Activated naive CD4-positive, alpha-beta T cell treated with anti-CD3 and anti-CD28 coated beads for 36 hours (primary cell): ENCODE data around the gene SLC12A8. TPM values are rescaled to one million over a fixed set of nuclear protein-coding genes. Genes with fewer than 3 reads are reported as not detected.

Experiments used
- CTCF ChIA-PET: fragments of 350-600 bp; sonication (Branson Sonifier 250); formaldehyde crosslinking; loops from one replicate; lab custom pipeline; 2021; ENCODE audit warnings: antibody characterized with exemption; lab: Charles Lee
- DNase-seq: peaks from one replicate; pipeline ENCODE4 v3.0.0-alpha.2; 2020
- H3K27ac Mint-ChIP-seq: one replicate; pipeline ENCODE4 v1.8.0; 2021; ENCODE audit warnings: mild to moderate bottlenecking, mixed read lengths
- H3K27me3 Mint-ChIP-seq: one replicate; pipeline ENCODE4 v1.8.0; 2021; ENCODE audit warnings: low read depth, mixed read lengths
- H3K36me3 Mint-ChIP-seq: one replicate; pipeline ENCODE4 v1.8.0; 2021; ENCODE audit warnings: low read depth, mixed read lengths
- H3K4me1 Mint-ChIP-seq: one replicate; pipeline ENCODE4 v1.8.0; 2021; ENCODE audit warnings: low read depth, mixed read lengths
- H3K4me3 Mint-ChIP-seq: one replicate; pipeline ENCODE4 v1.8.0; 2021; ENCODE audit warnings: mild to moderate bottlenecking, moderate library complexity, mixed read lengths
- H3K9me3 Mint-ChIP-seq: one replicate; pipeline ENCODE4 v1.8.0; 2021; ENCODE audit warnings: mixed read lengths
- intact Hi-C: fragments of 100-400 bp; cut with micrococcal nuclease; formaldehyde crosslinking; loops from one replicate; pipeline ENCODE4 v1.15.1; 2023
- total RNA-seq, 2 experiments: library from RNA; stranded (reverse); gene quantifications; one replicate each; pipeline ENCODE4 v1.2.3, GENCODE V29; 2021

Gene SLC12A8
- total RNA-seq, 2 experiments from 2014 or later: 1.1 TPM

- CTCF ChIA-PET: no interaction called here
- no peak overlapping the region for H3K4me3 Mint-ChIP-seq
- H3K36me3 Mint-ChIP-seq: no peaks in the 10 kb centered on the region
- H3K27me3 Mint-ChIP-seq: peaks cover 4% of the 10 kb centered on the region
- DNase-seq: no peak
- intact Hi-C loops: no loop called here
- no peaks in the 10 kb centered on the region for H3K9me3 Mint-ChIP-seq
- H3K27ac Mint-ChIP-seq: no peak overlapping the region
- no peaks in the 10 kb centered on the region for H3K4me1 Mint-ChIP-seq
These were observed 20.1 kb downstream of the SLC12A8 start for GRCh38 chr3:125192190-125193035.

DNA sequence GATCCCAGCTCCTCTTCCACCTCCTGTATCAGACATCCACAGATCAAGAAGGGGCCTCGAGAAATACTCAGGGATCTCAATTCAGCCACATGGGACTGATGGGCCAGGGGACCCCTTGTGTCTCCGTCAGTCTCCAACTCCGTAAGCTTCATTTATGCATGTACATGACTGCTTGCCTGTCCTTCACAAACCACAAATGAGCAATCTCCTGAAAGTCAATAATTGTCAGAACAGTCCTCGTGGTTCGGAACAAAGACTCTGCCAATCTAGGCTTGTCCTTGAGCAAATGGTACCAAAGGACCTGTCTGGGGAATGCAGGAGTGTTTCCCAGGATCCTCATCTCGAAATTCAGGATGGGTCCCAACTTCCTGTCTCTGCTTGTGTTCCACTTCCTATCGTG is 20.8 kb downstream of the SLC12A8 start:
- H3K4me1 Mint-ChIP-seq: no peaks in the 10 kb centered on the region
- no peak overlapping the region for H3K4me3 Mint-ChIP-seq
- intact Hi-C loops: no loop called here
- H3K9me3 Mint-ChIP-seq: no peaks in the 10 kb centered on the region
- no peak overlapping the region for H3K27ac Mint-ChIP-seq
- H3K36me3 Mint-ChIP-seq: no peaks in the 10 kb centered on the region
- CTCF ChIA-PET: no interaction called here
- no peak for DNase-seq
- peaks cover 4% of the 10 kb centered on the region for H3K27me3 Mint-ChIP-seq

- H3K9me3 Mint-ChIP-seq: no peaks in the 10 kb centered on the region
These were observed 21.3 kb downstream of the SLC12A8 start for GRCh38 chr3:125191256-125191655.

GRCh38 chr3:125190786-125191185 is 21.8 kb downstream of the SLC12A8 start:
- Mint-ChIP-seq H3K36me3 (no peaks in the 10 kb centered on the region), H3K4me3 (no peak overlapping the region), H3K27me3 (peaks cover 4% of the 10 kb centered on the region), H3K27ac (no peak overlapping the region), H3K9me3 (no peaks in the 10 kb centered on the region), H3K4me1 (peaks cover 6% of the 10 kb centered on the region)
- intact Hi-C loops: no loop called here
- no peak for DNase-seq
- CTCF ChIA-PET: no interaction called here

More at GRCh38 chr3:125191256-125191655, 21.3 kb downstream of the SLC12A8 start:
- Mint-ChIP-seq H3K27ac (no peak overlapping the region), H3K36me3 (no peaks in the 10 kb centered on the region), H3K27me3 (peaks cover 4% of the 10 kb centered on the region), H3K4me1 (peaks cover 3% of the 10 kb centered on the region), H3K4me3 (no peak overlapping the region)
- CTCF ChIA-PET: no interaction called here
- DNase-seq: no peak
- intact Hi-C loops: no loop called here

DNA sequence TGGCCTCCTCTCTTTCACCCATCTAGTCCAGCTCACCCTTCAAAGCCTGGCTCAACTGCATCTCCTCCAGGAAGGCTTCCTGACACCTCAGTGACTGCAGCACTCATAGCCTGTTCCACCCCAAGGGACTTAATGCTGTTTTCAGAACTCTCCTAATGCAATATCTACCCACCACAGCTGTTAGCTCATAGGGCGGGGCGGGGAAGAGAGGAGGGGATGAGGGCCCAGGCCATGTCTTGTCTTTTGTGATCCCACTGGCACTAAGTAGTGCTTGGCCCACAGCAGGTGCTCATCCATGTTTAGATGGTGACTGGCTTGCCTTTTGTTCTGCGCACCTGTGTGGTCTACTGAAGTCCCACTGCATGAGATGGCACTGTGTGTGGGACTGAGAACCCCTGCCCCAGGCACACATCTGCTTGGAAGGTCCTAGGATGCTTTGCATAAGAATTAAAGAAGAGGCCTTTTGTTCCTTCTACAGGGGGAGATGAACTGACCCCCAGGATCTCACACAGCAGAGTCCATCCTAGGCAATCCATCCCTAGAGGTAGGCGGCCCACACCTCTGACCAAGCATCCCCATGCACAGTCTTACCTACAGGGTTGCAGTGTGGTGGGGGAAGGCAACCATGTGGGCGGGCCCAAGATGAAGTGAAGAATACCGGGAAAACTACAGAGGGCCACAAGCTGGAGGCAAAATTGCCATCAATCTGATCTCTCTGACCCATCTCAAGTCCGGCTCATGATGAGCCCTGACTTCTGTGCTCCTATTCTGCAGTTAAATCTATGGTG is 23.0 kb downstream of the SLC12A8 start:
- intact Hi-C loops: no loop called here
- H3K9me3 Mint-ChIP-seq: no peaks in the 10 kb centered on the region
- no peak for DNase-seq
- peaks cover 6% of the 10 kb centered on the region for H3K4me1 Mint-ChIP-seq
- no peaks in the 10 kb centered on the region for H3K36me3 Mint-ChIP-seq
- CTCF ChIA-PET: interaction anchor here (0.6 kb wide), 1 partner anchor 34 kb away, joined by 7 read pairs; no protein-coding TSS in a partner anchor
- H3K27me3 Mint-ChIP-seq: peaks cover 4% of the 10 kb centered on the region
- H3K27ac Mint-ChIP-seq: no peak overlapping the region
- H3K4me3 Mint-ChIP-seq: no peak overlapping the region

DNA sequence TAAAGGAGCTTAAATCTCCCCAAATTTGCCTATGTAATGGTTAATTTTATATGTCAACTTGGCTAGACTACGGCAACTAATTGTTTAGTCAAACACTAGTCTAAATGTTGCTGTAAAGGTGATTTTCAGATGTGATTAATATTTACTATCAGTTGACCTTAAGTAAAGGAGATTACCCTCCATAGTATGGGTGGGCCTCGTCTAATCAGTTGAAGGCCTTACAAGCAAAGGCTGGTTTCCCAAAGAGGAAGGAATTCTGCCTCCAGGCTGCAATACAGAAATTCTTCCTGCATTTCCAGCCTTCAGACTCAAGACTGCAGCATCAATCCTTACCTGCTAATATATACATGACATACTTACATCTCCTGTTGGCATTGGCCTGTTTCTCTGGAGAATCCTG is 23.6 kb downstream of the SLC12A8 start:
- intact Hi-C loops: no loop called here
- H3K4me1 Mint-ChIP-seq: peaks cover 6% of the 10 kb centered on the region
- DNase-seq: no peak
- H3K27ac Mint-ChIP-seq: no peak overlapping the region
- no peaks in the 10 kb centered on the region for H3K9me3 Mint-ChIP-seq
- no peaks in the 10 kb centered on the region for H3K36me3 Mint-ChIP-seq
- CTCF ChIA-PET: interaction anchor here (0.6 kb wide), 1 partner anchor 34 kb away, joined by 7 read pairs; no protein-coding TSS in a partner anchor
- H3K27me3 Mint-ChIP-seq: peaks cover 4% of the 10 kb centered on the region
- no peak overlapping the region for H3K4me3 Mint-ChIP-seq

DNA sequence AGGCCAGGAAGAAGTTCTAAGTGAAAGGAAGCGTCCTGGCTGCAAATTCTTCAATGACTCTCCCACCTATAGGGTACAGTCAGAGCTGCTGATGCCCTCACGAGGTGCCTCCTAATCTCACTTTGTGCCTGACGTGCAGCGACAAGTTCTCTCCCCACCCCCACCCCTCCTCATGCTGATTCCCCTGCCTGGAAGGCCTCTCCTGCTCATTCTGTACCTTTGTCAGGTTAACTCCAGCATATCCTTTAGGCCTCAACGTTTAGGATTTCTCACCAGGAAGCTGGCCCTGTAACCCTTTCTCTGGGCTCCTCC is 25.0 kb downstream of the SLC12A8 start:
- CTCF ChIA-PET: no interaction called here
- no peaks in the 10 kb centered on the region for H3K9me3 Mint-ChIP-seq

GRCh38 chr3:125186800-125187598 is 25.5 kb downstream of the SLC12A8 start:
- no peaks in the 10 kb centered on the region for H3K9me3 Mint-ChIP-seq
- no peaks in the 10 kb centered on the region for H3K27me3 Mint-ChIP-seq
- CTCF ChIA-PET: no interaction called here
- H3K36me3 Mint-ChIP-seq: no peaks in the 10 kb centered on the region
- intact Hi-C loops: no loop called here
- no peak for DNase-seq
- no peak overlapping the region for H3K4me3 Mint-ChIP-seq
- H3K27ac Mint-ChIP-seq: no peak overlapping the region
- peaks cover 6% of the 10 kb centered on the region for H3K4me1 Mint-ChIP-seq

More for the DNA sequence above, 25.0 kb downstream of the SLC12A8 start:
- Mint-ChIP-seq H3K27me3 (peaks cover 1% of the 10 kb centered on the region), H3K4me3 (no peak overlapping the region), H3K27ac (no peak overlapping the region), H3K4me1 (peaks cover 6% of the 10 kb centered on the region), H3K36me3 (no peaks in the 10 kb centered on the region)
- intact Hi-C loops: no loop called here
- DNase-seq: no peak

GRCh38 chr3:125186261-125186787 is 26.2 kb downstream of the SLC12A8 start:
- H3K4me1 Mint-ChIP-seq: peaks cover 6% of the 10 kb centered on the region
- no peak overlapping the region for H3K27ac Mint-ChIP-seq
- H3K9me3 Mint-ChIP-seq: no peaks in the 10 kb centered on the region
- no peak for DNase-seq
- no peaks in the 10 kb centered on the region for H3K36me3 Mint-ChIP-seq
- H3K27me3 Mint-ChIP-seq: no peaks in the 10 kb centered on the region
- intact Hi-C loops: no loop called here
- CTCF ChIA-PET: no interaction called here
- no peak overlapping the region for H3K4me3 Mint-ChIP-seq

GRCh38 chr3:125185805-125186204 is 26.7 kb downstream of the SLC12A8 start:
- no peak overlapping the region for H3K27ac Mint-ChIP-seq
- intact Hi-C loops: no loop called here
- H3K36me3 Mint-ChIP-seq: no peaks in the 10 kb centered on the region
- H3K4me3 Mint-ChIP-seq: no peak overlapping the region
- peaks cover 6% of the 10 kb centered on the region for H3K4me1 Mint-ChIP-seq
- CTCF ChIA-PET: no interaction called here
- H3K27me3 Mint-ChIP-seq: no peaks in the 10 kb centered on the region
- no peak for DNase-seq
- no peaks in the 10 kb centered on the region for H3K9me3 Mint-ChIP-seq

DNA sequence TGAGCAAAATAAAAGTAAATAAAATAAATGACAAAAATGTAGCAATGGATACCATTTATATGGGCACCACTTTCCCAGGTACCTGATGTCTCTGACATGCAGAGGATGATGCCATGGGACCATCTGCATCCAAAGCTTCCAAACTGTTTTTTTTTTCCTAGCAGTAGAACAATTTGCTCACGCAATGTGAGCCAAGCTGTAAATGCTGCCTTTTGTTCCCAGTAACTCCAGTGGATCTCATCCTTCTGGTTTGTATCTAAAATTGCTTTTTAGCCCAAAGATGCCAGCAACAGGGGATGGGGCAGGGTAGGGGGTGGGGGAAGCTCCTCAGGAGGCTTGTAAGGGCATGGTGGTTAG is 32.7 kb downstream of the SLC12A8 start:
- no peaks in the 10 kb centered on the region for H3K36me3 Mint-ChIP-seq
- CTCF ChIA-PET: interaction anchor here (0.7 kb wide), 1 partner anchor 80 kb away, joined by 3 read pairs; no protein-coding TSS in a partner anchor
- H3K4me3 Mint-ChIP-seq: no peak overlapping the region
- H3K9me3 Mint-ChIP-seq: no peaks in the 10 kb centered on the region
- no peaks in the 10 kb centered on the region for H3K27me3 Mint-ChIP-seq
- H3K27ac Mint-ChIP-seq: no peak overlapping the region
- no peak for DNase-seq
- intact Hi-C loops: no loop called here
- no peaks in the 10 kb centered on the region for H3K4me1 Mint-ChIP-seq
